Left renal pelvis (tissue), 4 donors: ENCODE data around the gene LLGL2. TPM values are rescaled to one million over a fixed set of nuclear protein-coding genes. Genes with fewer than 3 reads are reported as not detected.

Source experiments
- DNase-seq, 4 donors: peaks; one replicate each; pipeline ENCODE4 v3.0.0-alpha.2; 2013; ENCODE audit warnings: low read depth in 4 of 4, low spot score in 3 of 4
- polyA plus RNA-seq, 4 donors: library from polyadenylated mRNA; unstranded; fragments of 120-200 nt; gene quantifications; one replicate each; pipeline ENCODE4 v1.2.1, GENCODE V29; 2013; ENCODE audit not compliant: insufficient read length in 4 of 4

The LLGL2 gene
- polyA plus RNA-seq, 4 donors: 5.3 to 103 (median 49.8) TPM

DNA sequence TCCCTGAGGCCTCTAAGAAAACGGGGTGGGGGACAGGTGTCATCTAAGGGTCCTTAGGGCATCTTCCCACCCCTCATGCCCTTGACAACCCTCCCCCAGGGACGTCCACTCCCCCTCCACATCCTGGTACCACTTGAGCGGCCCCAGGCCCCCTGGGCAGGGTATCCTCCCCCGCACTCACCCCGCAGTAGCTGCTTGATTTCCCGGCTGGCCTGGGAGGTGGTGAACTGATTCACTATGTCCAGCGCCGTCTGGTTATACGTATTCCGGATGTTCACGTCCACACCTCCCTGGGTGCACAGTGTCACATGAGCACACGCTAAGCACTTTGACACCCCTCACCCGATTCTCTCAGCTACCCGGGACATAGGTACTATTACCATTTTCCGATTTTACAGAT is 19.9 kb upstream of the LLGL2 start:
- no peak for DNase-seq

DNA sequence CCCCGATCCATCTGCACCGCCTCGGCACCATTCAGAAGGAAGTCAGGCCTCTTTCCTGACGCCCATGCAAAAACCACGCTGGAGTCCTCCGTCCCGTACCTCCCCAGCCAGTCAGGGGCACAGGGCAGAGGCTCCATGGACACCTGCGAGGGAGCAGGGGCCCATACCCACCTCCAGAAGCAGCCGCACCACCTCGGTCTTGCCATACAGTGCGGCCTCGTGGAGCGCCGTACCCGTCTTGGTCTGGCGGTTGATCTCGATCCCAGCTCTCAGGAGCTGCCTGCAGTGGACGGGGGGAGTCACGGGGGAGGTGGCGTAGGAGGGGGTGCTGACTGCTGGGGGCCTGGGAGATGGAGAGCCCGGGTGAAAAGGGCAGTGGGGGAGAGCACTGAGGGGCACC is 19.4 kb upstream of the LLGL2 start:
- DNase-seq: no peak

- no peak for DNase-seq
Measured at GRCh38 chr17:75506888-75507287, 18.6 kb upstream of the LLGL2 start.

DNA sequence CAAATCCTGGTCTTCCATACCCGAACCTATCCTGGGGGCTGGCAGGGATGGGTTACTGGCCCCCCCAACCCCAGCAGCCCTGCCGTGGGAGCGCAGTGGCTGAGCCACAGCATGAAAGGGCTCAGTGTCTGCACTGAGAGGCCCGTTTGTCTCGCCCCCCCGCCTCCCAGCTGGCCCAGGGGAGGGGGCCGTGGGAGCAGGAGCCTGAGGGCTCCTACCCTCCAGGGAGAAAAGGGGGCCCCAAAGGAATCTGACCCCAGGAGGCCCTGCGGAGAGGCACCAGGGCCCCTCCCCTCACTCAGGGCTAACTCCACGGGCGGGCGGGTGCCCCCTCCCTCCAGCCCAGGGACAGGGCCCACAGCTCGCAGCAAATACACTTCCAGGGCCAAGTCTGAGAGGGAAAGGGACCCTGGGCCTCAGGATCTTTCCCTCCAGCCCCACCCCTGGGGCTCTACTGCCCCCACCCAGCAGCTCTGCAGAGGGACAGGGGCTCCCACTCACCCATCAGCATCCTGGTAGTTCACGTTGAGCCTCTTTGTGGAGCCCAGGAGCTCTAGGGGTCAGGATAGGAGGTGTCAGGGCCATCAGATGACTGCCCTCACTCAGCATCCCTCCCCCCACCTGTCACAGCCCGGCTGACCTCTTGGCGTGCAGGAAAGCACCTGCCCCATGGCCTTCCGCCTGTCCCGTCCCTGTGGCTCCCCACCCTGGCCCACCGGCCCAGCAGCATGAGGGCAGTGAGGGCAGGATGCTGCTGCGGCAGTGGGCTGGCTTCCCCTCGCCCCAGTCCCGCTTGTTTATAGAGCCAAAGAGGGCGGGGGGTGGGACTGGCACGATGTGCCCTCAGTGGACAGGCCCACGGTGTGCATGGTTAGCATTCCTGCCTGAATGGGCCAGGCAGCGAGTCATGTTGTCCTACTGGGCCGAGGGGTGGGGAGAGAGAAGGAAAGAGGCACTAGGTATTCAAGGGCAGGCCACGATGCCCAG is 17.5 kb upstream of the LLGL2 start:
- DNase-seq: no peak

DNA sequence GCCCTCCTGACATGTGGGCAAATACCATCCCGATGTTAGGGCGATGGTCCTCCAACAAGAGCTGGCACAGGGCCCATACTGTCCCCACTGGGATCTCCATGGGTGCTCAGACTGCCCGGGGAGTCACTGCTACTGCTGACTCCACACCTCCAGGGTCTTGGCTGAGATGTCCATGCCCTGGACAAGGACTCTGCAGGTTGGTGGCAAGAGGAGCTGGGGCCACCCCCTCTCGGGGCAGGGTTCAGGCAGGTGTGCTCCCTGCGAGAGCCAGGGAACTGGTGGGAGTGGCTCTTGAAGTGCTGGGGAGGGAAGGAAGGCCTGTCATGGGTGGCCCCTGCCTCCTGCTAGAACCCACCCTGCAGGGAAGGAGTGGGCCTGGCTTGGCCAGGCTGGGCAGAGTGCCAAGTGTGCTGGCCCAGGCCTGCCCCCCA is 16.6 kb upstream of the LLGL2 start:
- no peak for DNase-seq

DNA sequence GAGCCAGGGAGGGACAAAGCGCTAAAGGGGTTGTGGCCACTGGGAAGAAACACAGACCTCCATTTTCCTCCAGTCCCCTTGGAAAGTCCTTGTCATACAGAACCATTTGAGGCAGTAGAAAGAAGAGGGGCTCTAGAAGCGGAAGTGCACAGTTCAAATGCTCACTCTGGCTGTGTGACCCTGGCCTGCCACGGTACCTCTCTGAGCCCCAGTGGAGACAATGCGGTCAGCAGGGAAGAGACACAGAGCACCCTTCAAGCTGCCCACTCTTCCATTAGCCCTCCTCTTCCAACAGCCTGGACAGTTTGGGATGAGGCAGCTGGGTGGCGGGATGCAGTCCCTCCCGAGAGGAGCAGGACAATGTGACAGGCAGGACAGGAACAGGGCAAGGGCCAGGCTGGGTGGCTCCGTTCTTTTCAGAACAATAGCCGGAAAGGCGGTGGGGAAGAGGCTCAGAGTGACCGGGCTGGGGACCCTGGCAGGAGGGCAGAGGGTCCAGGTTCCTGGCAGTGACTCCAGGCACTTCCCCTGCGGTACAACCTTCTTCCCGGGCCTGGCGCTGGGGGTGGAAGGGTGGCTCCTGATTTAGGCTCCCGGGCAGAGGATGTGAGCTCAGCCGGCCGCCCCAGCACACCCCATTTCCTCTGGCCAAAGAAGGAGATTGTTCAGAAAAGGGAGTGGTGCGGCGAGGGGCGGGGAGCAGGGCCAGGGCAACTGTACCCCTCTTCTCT is 15.8 kb upstream of the LLGL2 start:
- no peak for DNase-seq

- no peak for DNase-seq
Measured at GRCh38 chr17:75511270-75511609, 14.3 kb upstream of the LLGL2 start.

DNA sequence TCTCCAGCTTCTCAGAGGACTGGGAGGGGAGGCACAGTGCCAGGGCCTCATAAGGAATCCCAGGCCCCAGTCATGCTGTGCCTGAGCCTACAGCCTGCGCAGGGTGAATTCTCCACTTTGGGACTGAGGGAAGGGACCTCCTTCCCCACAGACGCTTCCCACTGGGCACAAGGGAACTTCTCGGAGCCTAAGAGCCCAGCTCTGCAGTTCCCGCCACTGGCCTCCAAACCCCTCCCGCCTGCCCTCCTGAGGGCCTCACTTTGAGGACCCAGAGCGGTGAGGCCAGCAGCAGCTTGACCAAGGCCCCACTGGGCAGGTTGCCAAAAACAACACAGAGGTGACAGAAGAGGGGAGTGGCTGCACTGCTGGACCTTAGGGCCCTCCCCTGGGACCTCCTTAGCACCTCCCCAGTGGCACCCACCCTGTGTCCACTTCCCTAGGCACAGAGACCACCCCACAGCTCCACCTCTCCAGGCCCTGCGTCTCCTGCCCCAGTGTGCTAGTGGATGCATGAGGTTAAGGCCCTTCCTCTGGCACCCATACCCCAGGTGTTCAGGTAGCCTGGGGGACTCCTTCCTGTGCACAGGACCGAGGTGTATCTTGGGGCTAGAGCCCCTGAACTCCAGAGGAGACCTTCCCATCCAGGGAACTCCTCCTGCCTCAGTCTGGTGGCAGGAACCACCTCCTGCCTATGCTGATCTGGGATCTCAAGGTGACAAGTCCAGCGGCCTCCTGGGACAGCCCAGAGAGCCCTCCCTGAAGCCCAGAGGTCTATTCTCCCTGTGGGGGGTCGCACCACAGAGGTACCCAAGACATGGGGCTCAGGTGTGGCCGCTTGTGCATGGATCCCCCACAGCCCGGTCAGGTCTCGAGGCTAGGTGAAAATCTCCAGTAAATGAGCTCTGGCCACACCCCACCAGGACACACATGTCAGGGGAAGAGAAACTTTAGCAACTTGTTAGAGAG is 13.6 kb upstream of the LLGL2 start:
- DNase-seq: no peak

DNA sequence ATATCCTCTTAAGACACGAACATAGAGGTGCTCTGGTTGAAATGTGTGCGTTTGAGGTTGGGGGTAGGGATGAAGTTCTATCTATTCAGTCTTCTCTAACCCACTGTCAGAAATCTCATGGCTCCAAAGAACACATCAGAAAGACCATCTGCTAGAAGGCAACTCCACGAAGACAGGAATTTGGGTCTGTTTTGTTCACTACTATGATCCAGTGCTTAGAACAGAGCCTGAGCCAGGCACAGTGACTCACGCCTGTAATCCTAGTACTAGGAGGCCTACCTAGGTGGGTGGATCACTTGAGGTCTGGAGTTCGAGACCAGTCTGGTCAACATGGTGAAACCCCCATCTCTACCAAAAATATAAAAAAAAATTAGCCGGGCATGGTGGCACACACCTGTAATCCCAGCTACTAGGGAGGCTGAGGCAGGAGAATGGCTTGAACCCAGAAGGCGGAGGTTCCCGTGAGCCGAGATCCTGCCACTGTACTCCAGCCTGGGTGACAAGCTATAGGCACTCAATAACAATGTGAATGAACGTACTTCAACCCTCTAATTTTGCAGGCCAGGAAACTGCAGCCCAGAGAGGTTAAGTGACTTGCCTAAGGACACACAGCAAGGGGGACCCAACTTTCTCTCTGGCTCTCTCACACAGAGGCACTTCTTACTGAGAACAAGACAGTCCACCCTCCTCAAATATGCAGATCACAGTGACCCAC is 12.4 kb upstream of the LLGL2 start:
- DNase-seq: no peak

GRCh38 chr17:75513641-75514000 is 11.9 kb upstream of the LLGL2 start:
- DNase-seq: no peak

DNA sequence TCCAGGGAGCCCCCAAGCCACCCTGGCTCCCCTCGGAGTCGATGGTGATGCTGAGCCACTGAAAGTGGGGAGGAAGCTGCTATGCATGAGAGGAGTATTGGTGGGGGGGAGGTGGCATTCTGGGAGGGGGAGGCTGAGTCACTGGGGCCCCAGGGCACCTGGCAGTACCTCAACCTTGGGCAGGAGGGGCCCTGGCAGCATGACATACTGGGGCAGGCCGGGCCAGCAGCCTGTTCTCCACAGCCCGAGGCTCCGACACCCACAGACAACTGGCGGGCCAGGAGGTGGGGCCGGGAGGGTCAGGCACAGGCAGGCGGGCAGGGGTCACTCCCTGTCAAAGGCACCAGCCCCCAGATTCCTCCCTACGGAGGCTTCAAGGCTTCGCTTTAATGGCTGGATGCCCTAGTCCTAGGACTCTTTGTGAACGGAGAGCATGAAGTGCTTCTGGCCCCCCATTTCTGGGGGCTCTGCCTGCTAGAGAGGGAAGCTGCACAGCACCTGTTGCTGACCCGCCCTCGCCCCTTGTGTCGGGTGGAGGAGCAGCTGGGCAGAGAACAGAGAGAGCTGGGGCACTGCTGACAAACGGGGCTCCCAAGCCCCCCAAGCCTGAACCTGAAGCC is 11.1 kb upstream of the LLGL2 start:
- no peak for DNase-seq

DNA sequence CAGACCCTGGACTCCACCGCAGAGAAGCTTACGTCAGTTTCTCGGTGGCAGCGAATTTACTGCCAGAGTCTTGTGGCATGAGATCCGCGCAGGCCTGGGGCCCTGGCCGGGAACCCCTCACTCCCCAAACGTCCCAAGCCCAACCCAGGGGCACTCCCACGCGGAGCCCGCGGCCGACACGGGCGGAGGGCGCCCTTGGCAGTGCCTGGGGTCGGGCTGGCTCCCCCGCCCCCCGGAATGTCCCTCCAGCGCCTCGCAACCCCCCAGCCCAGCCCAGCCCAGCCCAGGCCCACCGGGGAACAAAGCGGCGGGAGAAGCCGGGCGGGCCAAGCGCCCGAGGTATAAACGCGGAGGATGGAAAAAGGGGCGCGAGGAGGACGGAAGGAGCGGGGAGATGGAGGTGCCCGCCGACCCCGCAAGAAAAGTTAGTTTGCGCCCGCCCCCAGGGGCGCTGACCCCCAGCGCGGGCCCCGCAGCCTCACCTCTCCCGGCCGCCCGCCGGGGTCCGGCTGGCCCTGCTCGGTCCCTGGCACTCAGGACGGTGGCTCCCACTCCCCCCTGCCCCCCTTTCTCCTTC is 10.5 kb upstream of the LLGL2 start:
- no peak for DNase-seq

DNA sequence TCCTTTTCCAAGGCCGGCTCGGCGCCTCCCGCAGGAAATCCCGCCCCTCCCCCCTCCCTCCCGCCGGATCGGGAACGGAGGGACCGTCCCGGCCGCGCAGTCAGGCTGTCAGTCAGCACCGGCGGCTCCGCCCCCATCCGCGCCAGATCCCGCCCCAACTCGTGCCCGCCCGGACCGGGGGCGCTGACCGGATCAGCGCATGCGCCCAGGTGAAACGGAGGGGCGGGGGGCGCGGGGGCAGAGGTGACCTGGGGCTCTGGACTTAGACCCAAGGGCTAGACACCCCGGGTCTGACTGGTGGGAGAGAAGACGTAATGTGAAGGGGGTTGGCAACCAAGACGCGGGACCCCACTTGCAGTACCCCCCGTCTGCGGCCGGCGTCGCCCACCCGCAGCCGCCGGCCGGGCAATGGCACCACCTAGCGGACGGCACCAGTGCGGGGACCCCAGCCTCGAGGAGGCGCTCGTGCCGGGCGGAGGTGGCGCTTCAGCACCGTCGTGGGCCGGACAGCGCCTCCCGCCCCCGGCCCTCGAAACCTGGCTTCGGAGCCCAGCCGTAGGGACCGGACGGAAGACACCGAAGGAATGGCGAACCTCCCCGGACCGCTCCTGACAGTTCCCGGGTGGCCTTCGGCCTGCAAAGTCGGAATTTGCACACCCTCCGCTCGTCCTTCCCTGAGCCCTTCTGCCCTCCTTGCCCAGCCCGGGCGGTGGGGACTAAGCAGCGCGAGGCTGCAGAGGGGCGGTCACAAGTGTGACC is 9.8 kb upstream of the LLGL2 start, which contains the start of gene CASKIN2:
Gene CASKIN2, minus strand, starts transcription at position 42 of the 759 bp plus-strand sequence. CDS start 1,733 bp downstream, outside the sequence.
- DNase-seq: peak; percentile 90 to 92 (median 90)

- DNase-seq: peak; percentile 69 to 75 (median 74)
Measured at GRCh38 chr17:75516255-75516618, 9.3 kb upstream of the LLGL2 start, which contains the start of gene TSEN54. Gene TSEN54 (plus strand): TSS chr17:75516528. CDS start chr17:75516561, 33 bp downstream.

DNA sequence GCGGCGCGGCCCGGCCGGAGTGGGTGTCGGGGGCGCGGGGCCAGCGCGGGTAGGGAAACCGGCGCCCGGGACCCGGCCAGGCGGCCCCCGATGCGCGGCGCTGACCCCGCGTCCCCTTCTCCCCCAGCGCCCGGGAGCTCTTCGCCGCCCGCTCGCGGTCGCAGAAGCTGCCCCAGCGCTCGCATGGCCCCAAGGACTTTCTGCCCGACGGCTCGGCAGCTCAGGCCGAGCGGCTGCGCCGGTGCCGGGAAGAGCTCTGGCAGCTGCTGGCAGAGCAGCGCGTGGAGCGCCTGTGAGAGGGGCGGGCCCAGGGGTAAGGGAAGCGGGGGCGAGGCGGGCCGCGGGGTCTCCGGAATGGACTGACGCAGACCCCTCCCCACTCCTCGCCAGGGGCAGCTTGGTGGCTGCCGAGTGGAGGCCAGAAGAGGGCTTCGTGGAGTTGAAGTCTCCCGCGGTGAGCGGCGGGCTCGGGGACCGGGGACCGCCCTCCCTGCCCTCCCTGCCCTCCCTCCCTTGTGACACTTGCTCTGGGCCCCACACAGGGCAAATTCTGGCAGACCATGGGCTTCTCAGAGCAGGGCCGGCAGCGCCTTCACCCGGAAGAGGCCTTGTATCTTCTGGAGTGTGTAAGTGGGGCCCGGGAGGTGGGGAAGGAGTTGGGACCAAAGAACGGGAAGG is 8.7 kb upstream of the LLGL2 start:
- DNase-seq: no peak

DNA sequence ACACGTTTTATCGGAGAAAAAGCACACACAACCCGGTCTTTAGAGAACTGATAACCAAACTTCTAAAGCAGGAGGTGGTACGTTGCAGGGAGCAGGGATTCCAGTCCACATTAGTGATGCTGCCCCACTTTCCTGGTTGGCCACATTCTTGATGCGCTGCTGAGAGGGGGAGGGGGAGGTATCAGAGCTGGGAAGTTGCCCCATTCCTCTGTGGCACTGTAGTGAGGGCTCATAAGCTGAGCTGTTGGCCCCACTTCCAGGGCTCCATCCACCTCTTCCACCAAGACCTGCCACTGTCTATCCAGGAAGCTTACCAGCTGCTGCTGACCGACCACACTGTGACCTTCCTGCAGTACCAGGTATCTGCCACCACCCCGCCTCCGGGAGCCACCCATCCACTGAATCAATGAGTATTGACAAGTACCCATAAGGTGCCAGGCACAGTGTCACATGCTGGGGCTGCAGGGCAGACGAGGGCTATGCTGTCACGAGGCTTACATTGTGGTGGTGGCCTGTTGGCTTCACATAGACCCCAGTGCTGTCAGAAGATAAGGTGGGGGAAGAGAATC is 8.1 kb upstream of the LLGL2 start:
- no peak for DNase-seq

- DNase-seq: no peak
Measured at GRCh38 chr17:75518201-75518600, 7.3 kb upstream of the LLGL2 start.
